Calu3 (cell line): ENCODE results near the gene HMX2. TPM values are rescaled to one million over a fixed set of nuclear protein-coding genes. Genes with fewer than 3 reads are reported as not detected.

Experiments used
- BruUV-seq: library from RNA; stranded (reverse); fragments of 400-500 nt; replicated peaks from 2 replicates; lab custom pipeline; 2021; lab: Mats Ljungman, UMichigan
- CTCF ChIA-PET: fragments of 300-600 bp; sonication (Branson Sonifier 250); formaldehyde crosslinking; loops from one replicate; lab custom pipeline; 2022; ENCODE audit warnings: antibody characterized with exemption; lab: Charles Lee
- DNase-seq: peaks from one replicate; pipeline ENCODE4 v3.0.0; 2022
- H3K27ac Mint-ChIP-seq: one replicate; pipeline ENCODE4 v1.8.0; 2022; ENCODE audit warnings: mixed read lengths; ENCODE audit not compliant: unreplicated experiment
- H3K27me3 Mint-ChIP-seq: one replicate; pipeline ENCODE4 v1.8.0; 2022; ENCODE audit warnings: mixed read lengths; ENCODE audit not compliant: unreplicated experiment
- H3K36me3 Mint-ChIP-seq: one replicate; pipeline ENCODE4 v1.8.0; 2022; ENCODE audit warnings: mild to moderate bottlenecking, moderate library complexity, mixed read lengths; ENCODE audit not compliant: insufficient read depth, unreplicated experiment
- H3K4me1 Mint-ChIP-seq: one replicate; pipeline ENCODE4 v1.8.0; 2022; ENCODE audit warnings: mild to moderate bottlenecking, low read depth, mixed read lengths; ENCODE audit not compliant: unreplicated experiment
- H3K4me3 Mint-ChIP-seq: one replicate; pipeline ENCODE4 v1.8.0; 2022; ENCODE audit warnings: mild to moderate bottlenecking, low read depth, moderate library complexity, mixed read lengths; ENCODE audit not compliant: unreplicated experiment
- H3K9me3 Mint-ChIP-seq: one replicate; pipeline ENCODE4 v1.8.0; 2022; ENCODE audit warnings: low read depth, mixed read lengths; ENCODE audit not compliant: unreplicated experiment
- intact Hi-C: fragments of 100-400 bp; cut with micrococcal nuclease; formaldehyde crosslinking; loops from one replicate; pipeline ENCODE4 v1.10.0; 2022; ENCODE audit not compliant: unreplicated experiment
- total RNA-seq: library from RNA; stranded (reverse); gene quantifications from 2 replicates; pipeline ENCODE4 v1.2.3, GENCODE V29; 2022
- TF ChIP-seq, protein P1 (sequence below): fragments of 200-600 bp; IDR thresholded peaks from one replicate; pipeline ENCODE4 v1.8.0; 2022; ENCODE audit warnings: antibody characterized with exemption; ENCODE audit not compliant: unreplicated experiment

The HMX2 gene
- total RNA-seq, 1 experiment from 2014 or later, result not detected

DNA sequence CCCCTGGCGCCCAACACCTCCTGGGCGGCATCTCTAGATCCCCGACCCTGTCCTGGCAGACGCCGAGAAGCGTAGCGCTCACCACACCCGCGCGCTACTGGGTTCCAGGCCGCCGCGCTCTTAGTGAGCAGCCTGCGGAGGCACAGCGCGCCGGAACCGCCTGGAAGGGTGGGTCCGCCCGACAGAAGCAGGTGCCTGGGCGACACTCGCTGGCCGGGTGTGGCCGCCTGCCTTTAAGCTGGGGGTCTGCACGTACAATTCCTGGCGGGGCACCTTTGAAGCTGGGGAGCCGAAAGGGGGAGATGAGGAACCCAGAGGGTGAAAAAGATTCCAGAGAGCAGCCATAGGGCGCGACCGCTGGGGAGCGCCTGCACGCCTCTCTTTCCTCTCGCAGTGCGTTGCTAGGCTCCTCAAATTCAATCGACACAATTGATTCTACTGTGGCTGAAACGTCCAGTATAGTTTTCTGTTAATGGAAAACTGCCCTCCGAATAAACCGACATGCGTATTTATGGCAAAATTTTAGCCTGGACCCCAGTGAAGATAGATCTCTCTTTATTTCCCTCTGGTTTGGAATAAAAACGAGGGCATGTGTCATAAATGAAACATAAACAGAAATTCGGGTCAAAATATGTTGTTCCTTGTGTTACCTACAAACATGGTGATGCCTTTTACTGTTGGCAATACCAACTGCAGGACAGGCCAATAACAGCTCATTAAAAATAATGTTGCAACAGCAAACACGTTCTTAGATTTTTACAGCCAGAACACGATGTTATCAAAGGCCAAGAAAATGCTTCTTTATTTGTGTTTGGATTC is 7.6 kb upstream of the HMX2 start:
- no peaks in the 10 kb centered on the region for H3K9me3 Mint-ChIP-seq
- H3K4me3 Mint-ChIP-seq, result peak overlapping the region; percentile 81
- no TSS peak for BruUV-seq
- H3K27ac Mint-ChIP-seq, result no peak overlapping the region
- peak; percentile 27 for DNase-seq
- CTCF ChIA-PET, result interaction anchor here (1.1 kb wide), 1 partner anchor 13 kb away, joined by 6 read pairs; the partner anchor contains the start of gene BUB3
- H3K27me3 Mint-ChIP-seq, result peaks cover 42% of the 10 kb centered on the region
- TF ChIP-seq, protein P1, sequence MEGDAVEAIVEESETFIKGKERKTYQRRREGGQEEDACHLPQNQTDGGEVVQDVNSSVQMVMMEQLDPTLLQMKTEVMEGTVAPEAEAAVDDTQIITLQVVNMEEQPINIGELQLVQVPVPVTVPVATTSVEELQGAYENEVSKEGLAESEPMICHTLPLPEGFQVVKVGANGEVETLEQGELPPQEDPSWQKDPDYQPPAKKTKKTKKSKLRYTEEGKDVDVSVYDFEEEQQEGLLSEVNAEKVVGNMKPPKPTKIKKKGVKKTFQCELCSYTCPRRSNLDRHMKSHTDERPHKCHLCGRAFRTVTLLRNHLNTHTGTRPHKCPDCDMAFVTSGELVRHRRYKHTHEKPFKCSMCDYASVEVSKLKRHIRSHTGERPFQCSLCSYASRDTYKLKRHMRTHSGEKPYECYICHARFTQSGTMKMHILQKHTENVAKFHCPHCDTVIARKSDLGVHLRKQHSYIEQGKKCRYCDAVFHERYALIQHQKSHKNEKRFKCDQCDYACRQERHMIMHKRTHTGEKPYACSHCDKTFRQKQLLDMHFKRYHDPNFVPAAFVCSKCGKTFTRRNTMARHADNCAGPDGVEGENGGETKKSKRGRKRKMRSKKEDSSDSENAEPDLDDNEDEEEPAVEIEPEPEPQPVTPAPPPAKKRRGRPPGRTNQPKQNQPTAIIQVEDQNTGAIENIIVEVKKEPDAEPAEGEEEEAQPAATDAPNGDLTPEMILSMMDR, result no peak
- H3K4me1 Mint-ChIP-seq, result peaks cover 12% of the 10 kb centered on the region
- intact Hi-C loops, result no loop called here
- H3K36me3 Mint-ChIP-seq, result peaks cover 17% of the 10 kb centered on the region

DNA sequence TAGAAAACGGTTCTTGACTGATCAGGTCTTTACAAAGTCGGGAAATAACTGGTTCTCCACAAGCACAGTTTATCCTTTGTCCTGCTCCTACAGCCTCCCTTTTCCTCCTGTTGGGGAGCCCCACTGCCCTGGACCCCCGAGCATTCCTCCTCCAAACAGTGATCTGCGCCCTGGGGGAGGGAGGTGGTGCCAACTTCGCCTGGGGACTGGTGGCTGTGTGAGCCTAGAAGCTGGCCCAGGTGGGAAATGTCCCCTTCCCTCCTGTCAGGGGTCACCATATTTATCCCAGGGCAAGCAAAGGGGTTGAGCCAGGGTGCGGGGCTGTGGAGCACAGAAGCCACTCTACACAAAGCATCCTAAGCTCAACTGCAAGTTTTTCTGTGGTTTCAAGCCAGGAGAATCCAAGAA is 6.9 kb upstream of the HMX2 start:
- H3K4me3 Mint-ChIP-seq, result no peak overlapping the region
- H3K4me1 Mint-ChIP-seq, result peaks cover 12% of the 10 kb centered on the region
- peaks cover 17% of the 10 kb centered on the region for H3K36me3 Mint-ChIP-seq
- no peak overlapping the region for H3K27ac Mint-ChIP-seq
- no peak for DNase-seq
- BruUV-seq, result no TSS peak
- TF ChIP-seq, protein P1, result no peak
- no peaks in the 10 kb centered on the region for H3K9me3 Mint-ChIP-seq
- CTCF ChIA-PET, result no interaction called here
- peaks cover 47% of the 10 kb centered on the region for H3K27me3 Mint-ChIP-seq
- intact Hi-C loops, result no loop called here

DNA sequence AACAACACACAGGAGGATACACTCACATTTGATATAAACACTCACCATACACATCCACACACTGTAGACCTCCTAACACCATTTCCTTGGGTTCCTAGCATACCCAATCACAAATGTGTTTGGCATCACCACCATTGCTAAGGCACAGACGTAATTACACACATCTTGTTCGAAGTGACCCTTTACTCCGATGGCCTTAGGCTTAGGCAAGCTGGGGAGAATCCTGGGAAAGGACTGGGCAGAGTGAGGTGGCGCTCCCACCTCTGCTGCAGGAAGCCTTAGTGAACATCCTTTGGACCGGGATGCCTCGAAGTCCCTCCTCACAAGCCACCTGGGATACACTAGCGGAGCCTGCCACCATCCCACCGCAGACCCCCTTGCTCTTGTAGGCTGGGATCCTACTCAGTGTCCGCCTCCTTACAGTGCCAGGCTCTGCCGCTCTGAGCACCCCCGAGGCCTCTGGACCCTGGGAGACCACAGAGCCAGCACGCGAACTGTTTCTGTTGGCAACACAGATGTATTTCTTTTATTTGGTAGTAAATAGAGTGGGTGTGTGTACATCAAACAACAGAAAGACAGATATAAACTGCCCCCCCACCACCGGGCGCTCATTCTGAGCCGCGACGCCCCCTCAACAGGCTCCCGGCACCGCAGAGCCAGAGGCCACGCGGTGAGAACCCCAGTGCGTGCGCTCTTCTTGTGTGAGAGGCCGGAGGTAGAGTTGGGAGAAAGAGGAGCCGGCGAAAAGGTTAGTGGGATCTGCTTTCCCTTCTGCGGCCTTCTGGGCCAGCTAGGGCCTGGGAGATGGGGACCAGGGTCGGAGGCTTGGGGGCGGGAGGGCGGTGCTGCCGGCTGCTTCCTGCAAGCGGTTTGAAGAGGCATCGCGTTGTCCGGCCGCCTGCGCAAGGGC is 5.9 kb upstream of the HMX2 start:
- H3K27ac Mint-ChIP-seq, result no peak overlapping the region
- CTCF ChIA-PET, result no interaction called here
- intact Hi-C loops, result no loop called here
- H3K27me3 Mint-ChIP-seq, result peaks cover 52% of the 10 kb centered on the region
- peaks cover 12% of the 10 kb centered on the region for H3K4me1 Mint-ChIP-seq
- DNase-seq, result no peak
- H3K4me3 Mint-ChIP-seq, result no peak overlapping the region
- H3K36me3 Mint-ChIP-seq, result peaks cover 17% of the 10 kb centered on the region
- TF ChIP-seq, protein P1, result no peak
- H3K9me3 Mint-ChIP-seq, result no peaks in the 10 kb centered on the region
- no TSS peak for BruUV-seq

DNA sequence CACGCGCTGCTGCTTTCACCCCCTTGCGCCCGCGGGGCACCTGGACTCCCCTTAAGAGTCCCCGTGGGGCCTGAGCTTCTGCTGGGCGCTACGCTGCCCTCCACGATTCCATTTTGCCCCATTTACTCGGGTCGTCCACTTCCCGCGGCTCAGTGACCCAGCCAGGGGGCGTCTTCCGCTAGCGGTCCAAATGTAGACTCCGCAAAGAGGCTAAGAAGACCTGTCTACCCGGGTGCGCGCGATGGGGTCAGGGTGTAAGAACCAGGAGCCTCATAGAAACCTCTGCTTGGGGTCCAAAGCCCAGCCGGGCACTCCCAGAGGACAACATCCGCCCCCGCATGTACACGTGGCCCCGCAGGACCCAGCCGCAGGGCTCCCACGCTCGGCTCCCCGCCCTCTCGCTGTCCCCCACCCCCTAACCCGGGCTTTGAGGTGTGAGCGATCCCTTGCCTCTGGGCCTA is 5.2 kb upstream of the HMX2 start:
- H3K27me3 Mint-ChIP-seq, result peaks cover 55% of the 10 kb centered on the region
- peaks cover 17% of the 10 kb centered on the region for H3K36me3 Mint-ChIP-seq
- no peak for DNase-seq
- CTCF ChIA-PET, result no interaction called here
- no peak overlapping the region for H3K4me3 Mint-ChIP-seq
- no peaks in the 10 kb centered on the region for H3K9me3 Mint-ChIP-seq
- intact Hi-C loops, result no loop called here
- no peak overlapping the region for H3K27ac Mint-ChIP-seq
- peaks cover 12% of the 10 kb centered on the region for H3K4me1 Mint-ChIP-seq
- TF ChIP-seq, protein P1, result no peak
- no TSS peak for BruUV-seq
